Measurements from ENCODE around the gene CAMK1D.
"Not testable (repeated sequence)": the region's sequence is repeated elsewhere in the genome, so short reads cannot be mapped to it uniquely, and the experiment has no call there.

Gene CAMK1D

GRCh38 chr10:12704488-12704887, 355.1 kb downstream of the CAMK1D start:
- Mint-ChIP-seq H3K27ac (peak overlapping the region; percentile 54 to 79), H3K4me1 (peaks cover 72% of the 10 kb centered on the region), H3K4me3 (no peak overlapping the region), H3K27me3 (no peaks in the 10 kb centered on the region), H3K9me3 (no peaks in the 10 kb centered on the region)
- no peak for DNase-seq
- no peak for ATAC-seq

- H3K4me1 Mint-ChIP-seq, result peaks cover 78% of the 10 kb centered on the region
- ATAC-seq, result no peak
- H3K4me3 Mint-ChIP-seq, result no peak overlapping the region
- H3K27ac Mint-ChIP-seq, result peak overlapping the region in 1 of 2 donors; percentile 49
- no peak for DNase-seq
- H3K9me3 Mint-ChIP-seq, result no peaks in the 10 kb centered on the region
- H3K27me3 Mint-ChIP-seq, result no peaks in the 10 kb centered on the region
Observed at GRCh38 chr10:12705943-12706342, 356.6 kb downstream of the CAMK1D start.

GRCh38 chr10:12707461-12708185, 358.3 kb downstream of the CAMK1D start:
- ATAC-seq, result peak; percentile 31
- no peaks in the 10 kb centered on the region for H3K9me3 Mint-ChIP-seq
- peak overlapping the region in 1 of 2 donors; percentile 31 for H3K4me3 Mint-ChIP-seq
- peak; percentile 30 to 51 for DNase-seq
- peak overlapping the region; percentile 46 to 59 for H3K27ac Mint-ChIP-seq
- peaks cover 82% of the 10 kb centered on the region for H3K4me1 Mint-ChIP-seq
- no peaks in the 10 kb centered on the region for H3K27me3 Mint-ChIP-seq

GRCh38 chr10:12709000-12709401, 359.7 kb downstream of the CAMK1D start:
- peak overlapping the region; percentile 35 to 87 for H3K27ac Mint-ChIP-seq
- no peak overlapping the region for H3K4me3 Mint-ChIP-seq
- no peaks in the 10 kb centered on the region for H3K27me3 Mint-ChIP-seq
- no peak for ATAC-seq
- H3K9me3 Mint-ChIP-seq, result no peaks in the 10 kb centered on the region
- DNase-seq, result no peak
- H3K4me1 Mint-ChIP-seq, result peaks cover 73% of the 10 kb centered on the region

GRCh38 chr10:12709521-12709963, 360.2 kb downstream of the CAMK1D start:
- Mint-ChIP-seq H3K4me3 (peak overlapping the region in 1 of 2 donors; percentile 15), H3K27me3 (no peaks in the 10 kb centered on the region), H3K27ac (peak overlapping the region; percentile 91 to 99), H3K4me1 (peaks cover 68% of the 10 kb centered on the region), H3K9me3 (no peaks in the 10 kb centered on the region)
- DNase-seq, result no peak
- no peak for ATAC-seq

- no peak for ATAC-seq
Observed at GRCh38 chr10:12710157-12710556, 360.8 kb downstream of the CAMK1D start.

GRCh38 chr10:12710594-12711349, 361.4 kb downstream of the CAMK1D start:
- Mint-ChIP-seq H3K4me1 (peaks cover 63% of the 10 kb centered on the region), H3K27ac (peak overlapping the region; percentile 99)
- peak; percentile 91 for ATAC-seq

More at GRCh38 chr10:12710157-12710556, 360.8 kb downstream of the CAMK1D start:
- Mint-ChIP-seq H3K4me3 (peak overlapping the region in 1 of 2 donors; percentile 21), H3K27me3 (no peaks in the 10 kb centered on the region), H3K27ac (peak overlapping the region; percentile 99), H3K9me3 (no peaks in the 10 kb centered on the region), H3K4me1 (peaks cover 63% of the 10 kb centered on the region)
- DNase-seq, result no peak

GRCh38 chr10:12711350-12711708, 362.0 kb downstream of the CAMK1D start:
- H3K27me3 Mint-ChIP-seq, result no peaks in the 10 kb centered on the region

More at GRCh38 chr10:12710594-12711349, 361.4 kb downstream of the CAMK1D start:
- peak overlapping the region; percentile 28 to 49 for H3K4me3 Mint-ChIP-seq
- peak; percentile 84 to 87 for DNase-seq
- no peaks in the 10 kb centered on the region for H3K9me3 Mint-ChIP-seq
- H3K27me3 Mint-ChIP-seq, result no peaks in the 10 kb centered on the region

GRCh38 chr10:12712293-12712983, 363.1 kb downstream of the CAMK1D start:
- Mint-ChIP-seq H3K4me1 (peaks cover 52% of the 10 kb centered on the region), H3K27ac (peak overlapping the region; percentile 69 to 89), H3K4me3 (no peak overlapping the region)

More at GRCh38 chr10:12711350-12711708, 362.0 kb downstream of the CAMK1D start:
- DNase-seq (no peak), ATAC-seq (no peak)
- Mint-ChIP-seq H3K27ac (peak overlapping the region; percentile 99), H3K9me3 (no peaks in the 10 kb centered on the region), H3K4me1 (peaks cover 63% of the 10 kb centered on the region), H3K4me3 (peak overlapping the region in 1 of 2 donors; percentile 49)

GRCh38 chr10:12712984-12713316, 363.6 kb downstream of the CAMK1D start:
- not testable (repeated sequence) for ATAC-seq, DNase-seq, H3K27me3 Mint-ChIP-seq, H3K9me3 Mint-ChIP-seq, H3K4me3 Mint-ChIP-seq
- peak overlapping the region in 1 of 2 donors; percentile 80 for H3K27ac Mint-ChIP-seq
- peaks cover 47% of the 10 kb centered on the region for H3K4me1 Mint-ChIP-seq

More at GRCh38 chr10:12712293-12712983, 363.1 kb downstream of the CAMK1D start:
- DNase-seq, result no peak
- Mint-ChIP-seq H3K27me3 (no peaks in the 10 kb centered on the region), H3K9me3 (no peaks in the 10 kb centered on the region)
- ATAC-seq, result no peak

GRCh38 chr10:12716042-12716441, 366.7 kb downstream of the CAMK1D start:
- ATAC-seq, result no peak
- DNase-seq, result no peak
- Mint-ChIP-seq H3K4me1 (peaks cover 22% of the 10 kb centered on the region), H3K9me3 (no peaks in the 10 kb centered on the region), H3K4me3 (no peak overlapping the region), H3K27ac (no peak overlapping the region), H3K27me3 (no peaks in the 10 kb centered on the region)

GRCh38 chr10:12717981-12718707, 368.8 kb downstream of the CAMK1D start:
- Mint-ChIP-seq H3K27me3 (no peaks in the 10 kb centered on the region), H3K4me1 (peaks cover 5% of the 10 kb centered on the region), H3K9me3 (no peaks in the 10 kb centered on the region), H3K4me3 (no peak overlapping the region), H3K27ac (no peak overlapping the region)
- no peak for ATAC-seq
- no peak for DNase-seq

- H3K4me1 Mint-ChIP-seq, result peaks cover 10% of the 10 kb centered on the region
- H3K27me3 Mint-ChIP-seq, result no peaks in the 10 kb centered on the region
- H3K4me3 Mint-ChIP-seq, result no peak overlapping the region
- ATAC-seq, result no peak
- no peak for DNase-seq
- peak overlapping the region in 1 of 2 donors; percentile 72 for H3K27ac Mint-ChIP-seq
- no peaks in the 10 kb centered on the region for H3K9me3 Mint-ChIP-seq
Observed at GRCh38 chr10:12719365-12719764, 370.0 kb downstream of the CAMK1D start.

GRCh38 chr10:12720217-12720981, 371.1 kb downstream of the CAMK1D start:
- DNase-seq (no peak), ATAC-seq (peak; percentile 26)
- Mint-ChIP-seq H3K4me1 (peaks cover 19% of the 10 kb centered on the region), H3K9me3 (no peaks in the 10 kb centered on the region), H3K27ac (peak overlapping the region in 1 of 2 donors; percentile 76), H3K27me3 (no peaks in the 10 kb centered on the region), H3K4me3 (no peak overlapping the region)
